Heart left ventricle (tissue), 16 donors: ENCODE results near the gene PLPPR1. TPM values are rescaled to one million over a fixed set of nuclear protein-coding genes. Genes with fewer than 3 reads are reported as not detected.

Source experiments
- ATAC-seq, 4 donors: fragments of 200-7000 bp; cut with Tn5 transposase; one replicate each; pipeline ENCODE4 v1.9.1; 2020 to 2022; ENCODE audit warnings: moderate library complexity in 4 of 4, mild to moderate bottlenecking in 3 of 4, moderate number of reproducible peaks in 1 of 4
- DNase-seq, 5 donors: peaks; one replicate each; pipeline ENCODE4 v3.0.0-alpha.2; 2020
- H3K27ac ChIP-seq, 12 donors: fragments of 200-600 bp; sonication (generic) in 4 of 12; one replicate each; pipeline versions ENCODE4 v1.5.0 to v1.8.0; 2016 to 2022; ENCODE audit warnings: mild to moderate bottlenecking in 2 of 12
- H3K27me3 ChIP-seq, 9 donors: fragments of 200-600 bp; sonication (generic) in 2 of 9; one replicate each; pipeline versions ENCODE4 v1.5.1 to v1.8.0; 2016 to 2022; ENCODE audit warnings: mild to moderate bottlenecking in 3 of 9
- H3K36me3 ChIP-seq, 9 donors: fragments of 200-600 bp; sonication (generic) in 2 of 9; one replicate each; pipeline versions ENCODE4 v1.5.0 to v1.8.0; 2018 to 2022; ENCODE audit warnings: mild to moderate bottlenecking in 2 of 9
- H3K4me1 ChIP-seq, 12 donors: fragments of 200-600 bp; sonication (generic) in 4 of 12; one replicate each; pipeline versions ENCODE4 v1.5.0 to v1.8.0; 2016 to 2022; ENCODE audit warnings: mild to moderate bottlenecking in 3 of 12
- H3K4me3 ChIP-seq, 12 donors: fragments of 200-600 bp; sonication (generic) in 4 of 12; one replicate each; pipeline versions ENCODE4 v1.5.0 to v1.8.0; 2017 to 2022; ENCODE audit warnings: mild to moderate bottlenecking in 9 of 12, moderate library complexity in 4 of 12
- H3K9me3 ChIP-seq, 12 donors: fragments of 200-600 bp; sonication (generic) in 4 of 12; one replicate each; pipeline versions ENCODE4 v1.5.0 to v1.8.0; 2016 to 2022; ENCODE audit warnings: mild to moderate bottlenecking in 1 of 12
- CTCF ChIP-seq, 12 donors: fragments of 200-600 bp; sonication (generic) in 4 of 12; IDR thresholded peaks; one replicate each; pipeline versions ENCODE4 v1.5.0 to v1.8.0; 2018 to 2022; ENCODE audit warnings: antibody characterized with exemption in 12 of 12, mild to moderate bottlenecking in 5 of 12
- POLR2A ChIP-seq, 2 donors: fragments of 450-650 bp; IDR thresholded peaks; one replicate each; pipeline ENCODE4 v1.6.1; 2017; ENCODE audit warnings: antibody characterized with exemption in 2 of 2, mild to moderate bottlenecking in 2 of 2, moderate library complexity in 2 of 2
- WGBS, 4 donors: extraction: QIAGEN DNeasy Blood & Tissue Kit in 2 of 4; methylation state at CpG; one replicate each; pipeline versions ENCODE4 v1.1.5 to v1.1.7; 2013 to 2018; 5-methylcytosine and 5-hydroxymethylcytosine counted together
- intact Hi-C, 10 donors: fragments of 100-400 bp; cut with DNase I; formaldehyde crosslinking; loops; one replicate each; pipeline versions ENCODE4 v1.11.1 to v1.14.2; 2022
- polyA plus RNA-seq, 2 donors: library from polyadenylated mRNA; stranded (reverse); fragments of 200-250 nt; gene quantifications; one replicate each; pipeline ENCODE4 v1.2.3, GENCODE V29; 2013
- total RNA-seq, 9 donors: library from RNA; depleted of rRNA in 2 of 9; stranded (reverse); fragments of >200 nt in 2 of 9; fragmentation: NEBNext Ultra II Directional in 3 of 9; extraction: Animal tissue kit (Norgen Biotek cat#: 25700) in 3 of 9; gene quantifications; one replicate each; pipeline versions ENCODE4 v1.1.0 to v1.2.4, GENCODE V29; 2016 to 2023
- donor health status: ischemic (EF 13 %, LVEDD 7.1; RV severe dilation, severe dysfunction).
- donor health status: healthy with polysubstance abuse.
- donor health status: DM: no; HTN: yes; CAD: no.
- donor health status: DM: no; HTN: no; CAD: no.
- donor health status: ischemic (EF 25% LVEDD 6.9; RV normal size, moderate dysfunction).
- donor health status: ischemic (EF 25% LVEDD 5.7; RV mildly dilated, moderate dysfunction).
- donor health status: healthy.
- donor health status: DM: yes; HTN: yes; CAD: no.
- donor health status: ischemic (EF 35%, LVEDD 5.7; RV mildly dilated, moderate dysfunction).
- donor health status: nonischemic (EF 11% LVEDD 7.7; RV severe dilation, severe dysfunction).
- donor health status: DM: yes; HTN: yes; CAD: no.
- donor health status: PGD.
- donor health status: ischemic (EF 29% LVEDD 5.4; RV normal size, mild dysfunction).
- donor health status: nonischemic (EF 23%, LVEDD 6.1; RV moderate dilation, normal function).

Gene PLPPR1
- total and polyA plus RNA-seq, 11 donors = 0.33 TPM; not detected in 10

DNA sequence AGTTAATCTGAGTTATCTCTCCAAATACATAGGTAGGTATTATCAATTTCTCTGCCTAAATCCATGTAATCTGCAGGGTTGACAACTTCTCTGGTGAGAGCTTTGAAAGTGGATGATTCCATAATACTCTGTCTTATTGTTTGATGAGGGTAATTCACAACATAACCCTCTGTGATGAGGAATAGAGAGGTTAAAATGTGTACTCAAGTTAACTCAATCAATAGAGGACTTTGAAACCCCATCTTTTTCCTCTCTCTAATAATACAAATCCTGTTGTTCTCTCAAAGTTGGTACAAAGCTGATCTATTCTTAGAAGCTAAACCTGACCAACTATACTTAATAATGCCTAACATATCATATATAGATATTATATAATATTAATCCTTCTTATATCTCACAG, 100.1 kb downstream of the PLPPR1 start:
- intact Hi-C loops = no loop called here
- Histone ChIP-seq H3K4me1 (no peaks in the 10 kb centered on the region), H3K27me3 (peaks cover 0 to 4% (median 0%) of the 10 kb centered on the region in 9 donors), H3K4me3 (no peak overlapping the region), H3K27ac (no peak overlapping the region), H3K36me3 (no peaks in the 10 kb centered on the region), H3K9me3 (peaks cover 0 to 10% (median 2%) of the 10 kb centered on the region in 12 donors)
- no peak for ATAC-seq
- no peak for DNase-seq
- TF ChIP-seq POLR2A (IDR thresholded peaks at IDR 0.05) (no peak), CTCF (IDR thresholded peaks at IDR 0.05) (no peak)

- no peak overlapping the region for H3K27ac ChIP-seq
- peaks cover 0 to 4% (median 0%) of the 10 kb centered on the region in 9 donors for H3K27me3 ChIP-seq
- 55 to 77% (median 65%) methylated on average over 1 of the region's 1 CpG for WGBS, 4 donors
- TF ChIP-seq CTCF (IDR thresholded peaks at IDR 0.05) (no peak), POLR2A (IDR thresholded peaks at IDR 0.05) (no peak)
- H3K36me3 ChIP-seq = no peaks in the 10 kb centered on the region
- DNase-seq = no peak
- H3K4me3 ChIP-seq = no peak overlapping the region
- intact Hi-C loops = no loop called here
- peaks cover 0 to 7% (median 0%) of the 10 kb centered on the region in 12 donors for H3K9me3 ChIP-seq
- H3K4me1 ChIP-seq = no peaks in the 10 kb centered on the region
- no peak for ATAC-seq
Measured at GRCh38 chr9:101130054-101130453, 101.5 kb downstream of the PLPPR1 start.

- TF ChIP-seq CTCF (IDR thresholded peaks at IDR 0.05) = no peak
- no peak for TF ChIP-seq POLR2A (IDR thresholded peaks at IDR 0.05)
- Histone ChIP-seq H3K4me1 (no peaks in the 10 kb centered on the region), H3K9me3 (peaks cover 0 to 7% (median 0%) of the 10 kb centered on the region in 12 donors), H3K36me3 (no peaks in the 10 kb centered on the region), H3K27ac (no peak overlapping the region), H3K4me3 (no peak overlapping the region), H3K27me3 (peaks cover 0 to 4% (median 0%) of the 10 kb centered on the region in 9 donors)
- no peak for DNase-seq
- 75 to 77% (median 76%) methylated on average over 5 of the region's 5 CpGs for WGBS, 4 donors
- ATAC-seq = no peak
- intact Hi-C loops = no loop called here
Measured at GRCh38 chr9:101131326-101131725, 102.8 kb downstream of the PLPPR1 start.

DNA sequence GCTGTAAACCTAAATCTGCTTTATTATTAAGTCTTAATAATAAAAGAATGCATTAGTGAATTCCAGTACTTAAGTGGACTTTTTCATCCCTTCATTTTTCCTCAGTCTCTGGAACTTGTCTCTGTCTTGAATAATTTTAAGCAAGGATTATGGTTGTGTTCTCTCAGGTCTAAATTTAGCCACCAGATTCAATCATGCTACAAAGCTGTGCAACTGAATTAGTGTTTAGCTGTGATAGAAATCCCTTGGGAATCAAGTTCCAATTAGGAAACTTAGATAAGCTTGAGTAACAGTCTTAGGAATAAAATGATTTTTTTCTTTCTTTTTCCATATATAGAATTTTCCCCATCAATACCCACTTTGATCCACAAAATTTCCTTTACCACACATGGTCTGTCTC, 104.3 kb downstream of the PLPPR1 start:
- peaks cover 0 to 12% (median 0%) of the 10 kb centered on the region in 9 donors for H3K27me3 ChIP-seq
- no peak for TF ChIP-seq CTCF (IDR thresholded peaks at IDR 0.05)
- TF ChIP-seq POLR2A (IDR thresholded peaks at IDR 0.05) = no peak
- no peak for ATAC-seq
- H3K9me3 ChIP-seq = no peaks in the 10 kb centered on the region
- H3K4me1 ChIP-seq = no peaks in the 10 kb centered on the region
- H3K36me3 ChIP-seq = no peaks in the 10 kb centered on the region
- DNase-seq = no peak
- H3K4me3 ChIP-seq = no peak overlapping the region
- intact Hi-C loops = no loop called here
- H3K27ac ChIP-seq = no peak overlapping the region
